Measurements from ENCODE around the gene COL9A3. TPM values are rescaled to one million over a fixed set of nuclear protein-coding genes. Genes with fewer than 3 reads are reported as not detected.

COL9A3 gene
- polyA plus RNA-seq (2014; cell fraction: cytosol; rRNA removed) = 0.80 and 4.1 TPM in 2 replicates
- 27.0 and 28.9 TPM in 2 replicates for polyA plus RNA-seq (2014; cell fraction: nucleus; rRNA removed)

GRCh38 chr20:62816884-62817873, at the start of gene COL9A3:
COL9A3 (plus strand) TSS chr20:62817050; CDS start chr20:62817065, 15 bp downstream.
- no peak for DNase-seq (ENCODE audit: low spot score)

- DNase-seq (ENCODE audit: low spot score) = no peak
Measured at GRCh38 chr20:62768234-62768546, 48.7 kb upstream of the COL9A3 start.

GRCh38 chr20:62768551-62769287, 48.1 kb upstream of the COL9A3 start:
- DNase-seq (ENCODE audit: low spot score) = no peak

- no peak for DNase-seq (ENCODE audit: low spot score)
Measured at GRCh38 chr20:62769346-62770071, 47.3 kb upstream of the COL9A3 start.

DNA sequence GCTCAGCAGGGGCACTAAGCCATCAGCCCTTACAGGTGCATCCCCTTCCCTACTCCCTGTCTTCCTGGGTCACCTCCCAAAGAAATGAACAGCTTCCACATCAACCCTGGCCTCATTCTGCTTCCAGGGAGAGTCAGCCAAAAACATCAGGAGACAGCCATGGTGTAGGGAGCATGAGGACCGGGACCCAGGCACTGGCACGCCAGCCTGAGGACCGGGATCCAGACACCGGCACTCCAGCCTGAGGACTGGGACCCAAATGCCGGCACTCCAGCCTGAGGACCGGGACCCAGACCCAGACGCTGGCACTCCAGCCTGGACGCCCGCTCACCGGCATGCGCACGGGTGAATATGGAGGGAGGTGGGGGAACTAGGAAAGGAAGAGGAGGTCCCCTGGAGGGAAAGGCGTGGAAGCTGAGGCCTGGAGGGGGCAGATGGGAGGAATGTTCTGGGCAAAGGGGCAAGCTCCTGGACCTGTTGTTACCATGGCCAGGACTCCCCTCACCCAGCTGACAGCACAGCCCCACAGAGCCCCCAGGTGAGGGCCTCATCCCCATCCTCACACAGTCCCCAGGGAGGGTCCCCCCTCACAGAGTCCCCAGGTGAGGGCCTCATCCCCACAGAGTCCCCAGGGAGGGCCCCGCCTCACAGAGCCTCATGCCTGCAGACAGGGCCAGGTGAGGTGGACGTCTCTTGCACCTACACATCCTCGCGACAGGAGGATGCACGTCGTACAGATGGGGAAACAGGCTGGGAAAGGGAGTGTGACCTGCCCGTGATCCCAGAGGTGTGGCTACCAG, 46.5 kb upstream of the COL9A3 start:
- DNase-seq (ENCODE audit: low spot score) = no peak

- no peak for DNase-seq (ENCODE audit: low spot score)
Measured at GRCh38 chr20:62770916-62771315, 45.9 kb upstream of the COL9A3 start.

GRCh38 chr20:62771396-62772102, 45.3 kb upstream of the COL9A3 start:
- no peak for DNase-seq (ENCODE audit: low spot score)

DNA sequence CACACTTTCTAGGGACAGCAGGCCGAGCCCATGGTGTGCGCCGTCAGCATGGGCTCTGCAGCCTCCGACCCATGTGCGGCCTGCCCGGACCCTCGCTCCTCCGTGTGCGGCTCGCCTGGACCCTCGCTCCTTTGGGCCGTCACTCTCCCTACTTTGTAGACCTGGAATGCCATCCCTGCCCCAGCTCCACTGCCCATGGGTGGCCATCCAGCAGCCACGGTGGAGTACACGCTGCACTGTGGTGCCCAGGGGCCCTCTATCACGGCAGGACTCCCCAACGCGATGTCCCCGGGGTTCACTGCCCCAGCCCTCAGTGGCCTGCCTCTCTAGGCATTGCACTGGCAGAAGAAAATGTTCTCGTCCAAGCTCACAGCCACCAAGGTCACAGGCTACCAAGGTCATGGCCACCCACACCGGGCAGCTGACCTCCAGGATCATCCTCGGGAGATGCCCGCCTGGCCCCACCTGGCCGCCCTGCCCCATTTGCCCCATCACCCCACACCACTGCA, 44.7 kb upstream of the COL9A3 start:
- no peak for DNase-seq (ENCODE audit: low spot score)

DNA sequence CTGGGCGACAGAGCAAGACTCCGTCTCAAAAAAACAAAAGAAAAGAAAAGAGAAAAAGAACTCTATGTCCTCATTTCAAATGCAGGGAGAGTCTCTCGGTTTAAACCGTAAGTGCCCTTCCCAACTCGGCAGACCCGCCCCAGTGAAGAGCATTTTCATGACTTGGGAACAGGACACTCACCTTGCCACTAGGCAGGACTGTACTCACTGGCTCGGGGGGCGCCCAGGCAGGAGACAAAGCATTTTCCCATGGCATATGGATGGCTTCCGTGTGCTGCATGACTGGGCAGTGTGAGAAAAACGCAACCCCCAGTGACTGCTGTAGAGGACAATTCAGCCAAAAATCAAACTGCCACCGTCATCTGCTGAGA, 44.2 kb upstream of the COL9A3 start:
- no peak for DNase-seq (ENCODE audit: low spot score)

DNA sequence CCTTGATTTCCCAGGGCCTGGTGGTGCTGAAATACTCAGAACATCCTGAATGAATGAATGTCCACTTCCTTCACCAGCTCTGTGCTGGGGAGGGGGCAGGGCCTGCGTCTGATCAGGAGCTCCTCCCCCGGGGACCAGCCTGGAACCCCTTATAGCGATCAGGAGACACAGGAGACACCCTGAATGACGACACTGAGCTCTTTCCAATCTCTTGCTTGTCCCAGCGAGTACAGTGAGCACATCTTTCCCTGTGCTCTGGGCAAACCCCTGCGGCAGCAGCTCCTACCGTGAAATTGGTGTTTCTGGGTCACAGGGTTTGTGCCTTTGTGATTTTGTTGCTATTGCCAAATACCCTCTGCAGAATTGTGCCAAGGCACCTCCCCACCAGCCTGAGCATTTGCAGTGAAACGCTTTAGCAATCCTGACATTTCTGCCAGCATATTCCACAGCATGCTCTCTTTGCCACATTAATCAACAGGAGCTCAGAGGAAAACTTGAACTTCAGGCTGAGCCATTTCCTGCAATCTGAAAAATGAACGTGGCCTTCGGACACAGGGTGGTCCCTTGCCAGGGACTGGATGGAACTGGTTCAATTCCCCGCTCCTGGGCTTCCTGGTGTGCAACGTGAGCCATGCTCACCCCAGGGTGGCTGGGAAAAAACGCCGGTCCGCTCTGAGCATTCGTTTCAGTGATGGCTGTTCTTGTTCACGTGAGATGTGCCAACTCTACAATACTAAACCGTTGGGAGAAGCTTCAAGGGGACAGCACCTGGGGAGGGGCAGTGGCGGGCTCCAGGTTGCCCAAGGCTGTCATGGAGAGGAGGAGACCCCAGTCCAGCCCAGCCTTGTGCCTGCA, 43.6 kb upstream of the COL9A3 start:
- no peak for DNase-seq (ENCODE audit: low spot score)

- DNase-seq (ENCODE audit: low spot score) = no peak
Measured at GRCh38 chr20:62773845-62774714, 42.8 kb upstream of the COL9A3 start.

DNA sequence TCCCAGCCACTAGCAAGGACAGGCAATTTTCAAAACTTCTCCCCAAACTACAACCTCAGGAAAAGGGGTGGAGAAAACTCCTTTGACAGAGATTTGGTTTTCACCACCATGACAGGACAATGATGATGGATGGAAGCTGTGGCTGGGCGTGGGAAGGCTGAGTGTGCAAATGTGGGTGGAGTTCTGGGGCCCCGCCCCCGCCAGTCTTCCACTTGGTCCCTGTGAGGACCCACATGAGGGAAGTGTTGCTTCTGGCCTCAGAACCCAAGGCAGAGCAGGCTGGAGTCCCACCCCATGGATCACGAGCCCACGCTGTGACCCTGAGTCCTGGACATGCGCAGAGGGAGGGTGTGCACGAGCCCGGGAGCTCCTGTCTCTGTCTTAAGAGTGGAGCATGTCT, 42.1 kb upstream of the COL9A3 start:
- no peak for DNase-seq (ENCODE audit: low spot score)

DNA sequence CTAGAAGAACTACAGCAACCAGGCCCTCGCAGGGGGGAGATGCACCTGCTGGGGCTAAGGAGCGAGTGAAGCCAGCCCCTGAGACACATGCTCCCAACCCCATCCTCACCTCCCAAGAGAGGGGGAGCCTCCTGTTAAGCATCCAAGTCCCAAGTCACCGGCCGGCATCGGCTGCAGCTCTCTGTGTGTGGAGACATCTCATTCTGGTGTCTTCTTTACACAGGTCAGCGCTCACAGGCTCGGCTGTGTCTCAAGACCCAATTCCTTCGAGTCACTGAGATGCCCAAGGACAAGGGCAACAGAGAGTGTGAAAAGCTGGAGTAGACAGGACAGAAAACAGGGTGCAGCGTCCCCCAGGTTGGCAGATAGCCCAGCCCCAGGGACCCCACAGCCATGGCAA, 41.6 kb upstream of the COL9A3 start:
- no peak for DNase-seq (ENCODE audit: low spot score)

GRCh38 chr20:62776035-62776691, 40.7 kb upstream of the COL9A3 start:
- no peak for DNase-seq (ENCODE audit: low spot score)

- peak; percentile 59 for DNase-seq (ENCODE audit: low spot score)
Measured at GRCh38 chr20:62776692-62777527, 39.9 kb upstream of the COL9A3 start.

GRCh38 chr20:62777528-62777830, 39.4 kb upstream of the COL9A3 start:
- no peak for DNase-seq (ENCODE audit: low spot score)

DNA sequence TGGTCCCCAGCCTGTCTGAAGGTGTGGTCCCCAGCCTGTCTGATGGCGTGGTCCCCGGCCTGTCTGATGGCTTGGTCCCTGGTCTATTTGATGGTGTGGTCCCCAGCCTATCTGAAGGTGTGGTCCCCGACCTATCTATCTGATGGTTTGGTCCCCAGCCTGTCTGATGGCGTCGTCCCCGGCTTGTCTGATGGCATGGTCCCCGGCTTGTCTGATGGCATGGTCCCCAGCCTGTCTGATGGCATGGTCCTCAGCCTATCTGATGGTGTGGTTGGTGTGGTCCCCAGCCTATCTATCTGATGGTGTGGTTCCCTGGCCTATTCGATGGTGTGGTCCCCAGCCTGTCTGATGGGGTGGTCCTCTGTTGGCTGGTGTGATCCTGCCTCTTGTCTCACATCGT, 38.8 kb upstream of the COL9A3 start:
- no peak for DNase-seq (ENCODE audit: low spot score)

Measured in SK-N-DZ (cell line).